Measurements from ENCODE around the gene ZNF23. TPM values are rescaled to one million over a fixed set of nuclear protein-coding genes. Genes with fewer than 3 reads are reported as not detected.
A peak's percentile ranks its signal among the peaks of the same experiment; 100 is the strongest.

The ZNF23 gene
- total RNA-seq, 1 experiment from 2014 or later: 11.1 TPM

DNA sequence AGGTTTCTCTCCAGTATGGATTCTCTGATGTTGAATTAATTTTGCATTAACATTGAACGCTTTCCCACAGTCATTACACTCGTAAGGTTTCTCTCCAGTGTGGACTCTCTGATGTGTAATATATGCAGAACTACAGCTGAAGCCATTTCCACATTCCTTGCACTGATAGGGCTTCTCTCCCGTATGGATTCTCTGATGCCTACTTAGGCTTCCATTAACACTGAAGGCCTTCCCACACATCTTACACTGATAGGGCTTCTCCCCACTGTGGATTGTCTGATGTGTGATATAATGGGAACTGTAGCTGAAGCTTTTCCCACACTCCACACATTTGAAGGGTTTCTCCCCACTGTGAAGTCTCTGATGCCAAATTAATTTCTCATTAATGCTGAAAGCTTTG lies 13.0 kb downstream of the ZNF23 start:
- H3K4me1 ChIP-seq (ENCODE audit: control insufficient read depth in 1 of 2, insufficient read depth in 2 of 2, low read length in 2 of 2): no peaks in the 10 kb centered on the region
- H3K79me2 ChIP-seq (ENCODE audit: insufficient read depth, low read length): no peaks in the 10 kb centered on the region
- no peak for ATAC-seq
- H2AFZ ChIP-seq (ENCODE audit: low read depth, low read length, poor library complexity, severe bottlenecking): no peak overlapping the region
- intact Hi-C loops (cut with micrococcal nuclease): no loop called here
- TF ChIP-seq ATF3 (IDR thresholded peaks at IDR 0.05): no peak
- TF ChIP-seq CBX3 (IDR thresholded peaks at IDR 0.05; ENCODE audit: low read depth): 0 out of 2 replicates have a peak, but pooled peaks have one; percentile 59
- TF ChIP-seq SP1 (IDR thresholded peaks at IDR 0.05; ENCODE audit: low read depth): no peak
- no peak for TF ChIP-seq EZH2 (IDR thresholded peaks at IDR 0.05)
- TF ChIP-seq, protein P1, sequence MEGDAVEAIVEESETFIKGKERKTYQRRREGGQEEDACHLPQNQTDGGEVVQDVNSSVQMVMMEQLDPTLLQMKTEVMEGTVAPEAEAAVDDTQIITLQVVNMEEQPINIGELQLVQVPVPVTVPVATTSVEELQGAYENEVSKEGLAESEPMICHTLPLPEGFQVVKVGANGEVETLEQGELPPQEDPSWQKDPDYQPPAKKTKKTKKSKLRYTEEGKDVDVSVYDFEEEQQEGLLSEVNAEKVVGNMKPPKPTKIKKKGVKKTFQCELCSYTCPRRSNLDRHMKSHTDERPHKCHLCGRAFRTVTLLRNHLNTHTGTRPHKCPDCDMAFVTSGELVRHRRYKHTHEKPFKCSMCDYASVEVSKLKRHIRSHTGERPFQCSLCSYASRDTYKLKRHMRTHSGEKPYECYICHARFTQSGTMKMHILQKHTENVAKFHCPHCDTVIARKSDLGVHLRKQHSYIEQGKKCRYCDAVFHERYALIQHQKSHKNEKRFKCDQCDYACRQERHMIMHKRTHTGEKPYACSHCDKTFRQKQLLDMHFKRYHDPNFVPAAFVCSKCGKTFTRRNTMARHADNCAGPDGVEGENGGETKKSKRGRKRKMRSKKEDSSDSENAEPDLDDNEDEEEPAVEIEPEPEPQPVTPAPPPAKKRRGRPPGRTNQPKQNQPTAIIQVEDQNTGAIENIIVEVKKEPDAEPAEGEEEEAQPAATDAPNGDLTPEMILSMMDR (IDR thresholded peaks at IDR 0.05 in 2 of 3, conservative IDR thresholded peaks at IDR 0.05 in 1 of 3; ENCODE audit: borderline replicate concordance in 1 of 3, insufficient read depth in 1 of 3, low read depth in 2 of 3, low read length in 2 of 3): no peak
- no peaks in the 10 kb centered on the region for H3K9me2 ChIP-seq (ENCODE audit: insufficient read depth)
- H3K27ac ChIP-seq (ENCODE audit: low read depth, low read length): no peak overlapping the region
- peaks cover 2 to 50% of the 10 kb centered on the region in 2 experiments; a peak in 2 of 4 replicates for H3K36me3 ChIP-seq (ENCODE audit: control insufficient read depth in 1 of 2, insufficient read depth in 2 of 2, low read length in 2 of 2)
- DNase-seq (ENCODE audit: low read depth, low spot score): no peak
- peaks cover 22 to 24% of the 10 kb centered on the region in 2 experiments; a peak in 3 of 4 replicates for H3K9me3 ChIP-seq (ENCODE audit: control insufficient read depth in 1 of 2, insufficient read depth in 1 of 2, low read depth in 1 of 2, low read length in 2 of 2)
- H4K20me1 ChIP-seq (ENCODE audit: insufficient read depth): no peaks in the 10 kb centered on the region
- RAD21 ChIA-PET (ENCODE audit: low non-redundant PET in 1 of 2, low total read pairs in 2 of 2, uncharacterized antibody in 2 of 2, unreplicated experiment in 2 of 2): no interaction called here
- no peaks in the 10 kb centered on the region for H3K27me3 ChIP-seq (ENCODE audit: insufficient read depth, low read length)
- H3K4me2 ChIP-seq (ENCODE audit: low read length): no peak overlapping the region
- CTCF ChIA-PET: no interaction called here
- H3K4me3 ChIP-seq (replicated peaks in 1 of 2; ENCODE audit: low read depth in 1 of 2, low read length in 2 of 2): no peak overlapping the region
- no peak overlapping the region for H3K9ac ChIP-seq (ENCODE audit: low read length)
- POLR2A ChIA-PET: no interaction called here
- TSS peak; percentile 17 for BruUV-seq (replicated peaks)

DNA sequence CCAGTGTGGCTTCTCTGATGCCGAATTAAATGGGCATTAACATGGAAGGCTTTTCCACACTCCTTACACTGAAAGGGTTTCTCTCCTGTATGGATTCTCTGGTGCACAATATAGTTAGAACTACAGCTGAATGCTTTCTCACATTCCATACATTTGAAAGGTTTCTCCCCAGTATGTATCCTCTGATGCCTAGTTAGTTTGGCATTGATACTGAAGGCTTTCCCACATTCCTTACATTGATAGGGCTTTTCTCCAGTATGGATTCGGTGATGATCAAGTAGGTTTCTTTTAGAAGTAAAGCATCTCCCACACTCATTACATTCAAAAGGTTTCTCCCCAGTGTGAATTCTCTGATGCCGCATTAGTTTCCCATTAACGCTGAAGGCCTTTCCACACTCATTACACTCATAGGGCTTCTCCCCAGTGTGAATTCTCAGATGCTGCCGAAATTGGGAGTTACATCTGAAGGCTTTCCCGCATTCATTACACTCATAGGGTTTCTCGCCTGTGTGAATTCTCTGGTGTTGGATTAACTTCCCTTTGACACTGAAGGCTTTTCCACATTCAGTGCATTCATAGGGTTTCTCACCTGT lies 13.7 kb downstream of the ZNF23 start:
- no peak overlapping the region for H3K4me3 ChIP-seq (replicated peaks in 1 of 2; ENCODE audit: low read depth in 1 of 2, low read length in 2 of 2)
- TF ChIP-seq ELF1 (IDR thresholded peaks at IDR 0.05; ENCODE audit: borderline replicate concordance, low read depth) (no peak), FOSL1 (IDR thresholded peaks at IDR 0.05; ENCODE audit: low read depth) (no peak), ZNF274 (IDR thresholded peaks at IDR 0.05; ENCODE audit: low read depth, low read length) (peak; percentile 51), SP1 (IDR thresholded peaks at IDR 0.05; ENCODE audit: low read depth) (no peak), EGR1 (IDR thresholded peaks at IDR 0.05; ENCODE audit: low read depth) (no peak)
- TF ChIP-seq, protein P1 (IDR thresholded peaks at IDR 0.05 in 2 of 3, conservative IDR thresholded peaks at IDR 0.05 in 1 of 3; ENCODE audit: borderline replicate concordance in 1 of 3, insufficient read depth in 1 of 3, low read depth in 2 of 3, low read length in 2 of 3): no peak
- no peaks in the 10 kb centered on the region for H3K4me1 ChIP-seq (ENCODE audit: control insufficient read depth in 1 of 2, insufficient read depth in 2 of 2, low read length in 2 of 2)
- no peaks in the 10 kb centered on the region for H4K20me1 ChIP-seq (ENCODE audit: insufficient read depth)
- ChIA-PET POLR2A (no interaction called here), RAD21 (ENCODE audit: low non-redundant PET in 1 of 2, low total read pairs in 2 of 2, uncharacterized antibody in 2 of 2, unreplicated experiment in 2 of 2) (no interaction called here), CTCF (no interaction called here)
- peaks cover 22 to 24% of the 10 kb centered on the region in 2 experiments; a peak in 3 of 4 replicates for H3K9me3 ChIP-seq (ENCODE audit: control insufficient read depth in 1 of 2, insufficient read depth in 1 of 2, low read depth in 1 of 2, low read length in 2 of 2)
- H3K27me3 ChIP-seq (ENCODE audit: insufficient read depth, low read length): no peaks in the 10 kb centered on the region
- H2AFZ ChIP-seq (ENCODE audit: low read depth, low read length, poor library complexity, severe bottlenecking): no peak overlapping the region
- H3K9ac ChIP-seq (ENCODE audit: low read length): no peak overlapping the region
- DNase-seq (ENCODE audit: low read depth, low spot score) (no peak), ATAC-seq (no peak)
- intact Hi-C loops (cut with micrococcal nuclease): no loop called here
- no peaks in the 10 kb centered on the region for H3K79me2 ChIP-seq (ENCODE audit: insufficient read depth, low read length)
- H3K9me2 ChIP-seq (ENCODE audit: insufficient read depth): no peaks in the 10 kb centered on the region
- peaks cover 2 to 50% of the 10 kb centered on the region in 2 experiments; a peak in 2 of 4 replicates for H3K36me3 ChIP-seq (ENCODE audit: control insufficient read depth in 1 of 2, insufficient read depth in 2 of 2, low read length in 2 of 2)
- BruUV-seq (replicated peaks): no TSS peak
- H3K27ac ChIP-seq (ENCODE audit: low read depth, low read length): no peak overlapping the region
- H3K4me2 ChIP-seq (ENCODE audit: low read length): no peak overlapping the region

Data from HCT116 (cell line).